H9 (cell line): Measurements from ENCODE around the gene SCAF4. TPM values are rescaled to one million over a fixed set of nuclear protein-coding genes. Genes with fewer than 3 reads are reported as not detected.

ENCODE experiments used
- DNase-seq: peaks from one replicate; pipeline ENCODE4 v3.0.0-alpha.2; 2017
- H2AFZ ChIP-seq: one replicate; pipeline ENCODE4 v1.6.1; 2013; ENCODE audit warnings: mild to moderate bottlenecking, low read length, control low read depth, moderate library complexity
- H2AK5ac ChIP-seq: 2 replicates; pipeline ENCODE4 v1.6.1; 2013; ENCODE audit warnings: low read length, control low read depth, mixed read lengths; ENCODE audit not compliant: insufficient read length
- H2BK120ac ChIP-seq: one replicate; pipeline ENCODE4 v1.6.1; 2013; ENCODE audit warnings: low read depth, mild to moderate bottlenecking, low read length, control low read depth, inconsistent platforms; ENCODE audit not compliant: poor library complexity, severe bottlenecking
- H2BK12ac ChIP-seq: 2 replicates; pipeline ENCODE4 v1.6.1; 2013; ENCODE audit warnings: low read length, control low read depth, mixed read lengths, low read depth; ENCODE audit not compliant: insufficient read length
- H2BK15ac ChIP-seq: 2 replicates; pipeline ENCODE4 v1.6.1; 2013; ENCODE audit warnings: low read depth, low read length, control low read depth
- H2BK20ac ChIP-seq: one replicate; pipeline ENCODE4 v1.6.1; 2013; ENCODE audit warnings: low read depth, mild to moderate bottlenecking, low read length, control low read depth, inconsistent platforms; ENCODE audit not compliant: poor library complexity, severe bottlenecking
- H2BK5ac ChIP-seq: 2 replicates; pipeline ENCODE4 v1.6.1; 2013; ENCODE audit warnings: low read length, control low read depth, mixed read lengths; ENCODE audit not compliant: insufficient read length
- H3K14ac ChIP-seq: 2 replicates; pipeline ENCODE4 v1.6.1; 2013; ENCODE audit warnings: low read length, control low read depth; ENCODE audit not compliant: insufficient read depth
- H3K18ac ChIP-seq: 2 replicates; pipeline ENCODE4 v1.6.1; 2013; ENCODE audit warnings: low read depth, mild to moderate bottlenecking, mixed read lengths, low read length, control low read depth; ENCODE audit not compliant: insufficient read length
- H3K23ac ChIP-seq: 2 replicates; pipeline ENCODE4 v1.6.1; 2013; ENCODE audit warnings: low read length, control low read depth, mixed read lengths, low read depth; ENCODE audit not compliant: insufficient read length
- H3K23me2 ChIP-seq: 2 replicates; pipeline ENCODE4 v1.6.1; 2013; ENCODE audit warnings: low read depth, mild to moderate bottlenecking, mixed read lengths, low read length, control low read depth; ENCODE audit not compliant: insufficient read length, poor library complexity, severe bottlenecking
- H3K27ac ChIP-seq: 2 replicates; pipeline ENCODE4 v1.5.1; 2013; ENCODE audit warnings: low read length, control low read depth, mixed read lengths, low read depth; ENCODE audit not compliant: insufficient read length
- H3K27me3 ChIP-seq: 2 replicates; pipeline ENCODE4 v1.6.1; 2013; ENCODE audit warnings: low read length, control low read depth, inconsistent platforms; ENCODE audit not compliant: insufficient read depth
- H3K4ac ChIP-seq: 2 replicates; pipeline ENCODE4 v1.6.1; 2013; ENCODE audit warnings: low read depth, mild to moderate bottlenecking, control low read depth, inconsistent platforms, low read length, moderate library complexity
- H3K4me1 ChIP-seq: 2 replicates; pipeline ENCODE4 v1.6.1; 2013; ENCODE audit warnings: low read length, control low read depth, inconsistent platforms; ENCODE audit not compliant: insufficient read depth
- H3K4me2 ChIP-seq: 2 replicates; pipeline ENCODE4 v1.6.1; 2013; ENCODE audit warnings: low read length, control low read depth, mixed read lengths; ENCODE audit not compliant: insufficient read length, insufficient read depth
- H3K56ac ChIP-seq: 2 replicates; pipeline ENCODE4 v1.6.1; 2013; ENCODE audit warnings: low read depth, mild to moderate bottlenecking, mixed read lengths, low read length, control low read depth; ENCODE audit not compliant: insufficient read length
- H3K79me1 ChIP-seq: 2 replicates; pipeline ENCODE4 v1.6.1; 2013; ENCODE audit warnings: low read depth, mild to moderate bottlenecking, moderate library complexity, low read length, control low read depth, inconsistent platforms; ENCODE audit not compliant: insufficient read depth, poor library complexity, severe bottlenecking
- H3K79me2 ChIP-seq: 2 replicates; pipeline ENCODE4 v1.6.1; 2013; ENCODE audit warnings: low read length, control low read depth, inconsistent platforms; ENCODE audit not compliant: insufficient read depth
- H3K9ac ChIP-seq: 2 replicates; pipeline ENCODE4 v1.6.1; 2013; ENCODE audit warnings: low read length, control low read depth, mixed read lengths; ENCODE audit not compliant: insufficient read length; ENCODE audit errors: extremely low read depth
- H3K9me3 ChIP-seq: one replicate; pipeline ENCODE4 v1.6.1; 2013; ENCODE audit warnings: low read depth, low read length, inconsistent platforms; ENCODE audit not compliant: control insufficient read depth
- H3T11ph ChIP-seq: one replicate; pipeline ENCODE4 v1.6.1; 2013; ENCODE audit warnings: mild to moderate bottlenecking, low read length, control low read depth, inconsistent platforms
- H4K20me1 ChIP-seq: one replicate; pipeline ENCODE4 v1.6.1; 2013; ENCODE audit not compliant: control insufficient read depth, insufficient read length, insufficient read depth
- H4K5ac ChIP-seq: 2 replicates; pipeline ENCODE4 v1.6.1; 2013; ENCODE audit warnings: low read depth, mild to moderate bottlenecking, mixed read lengths, low read length, control low read depth; ENCODE audit not compliant: insufficient read length
- H4K8ac ChIP-seq: replicated peaks from 2 replicates; pipeline ENCODE4 v1.6.1; 2013; ENCODE audit warnings: low read length, control low read depth, mixed read lengths, low read depth; ENCODE audit not compliant: insufficient read length
- H4K91ac ChIP-seq: 2 replicates; pipeline ENCODE4 v1.6.1; 2013; ENCODE audit warnings: low read depth, mild to moderate bottlenecking, moderate library complexity, mixed read lengths, low read length, control low read depth; ENCODE audit not compliant: insufficient read length
- H3K27ac Mint-ChIP-seq, 3 experiments: 2 replicates in 2 of 3; 3 replicates in 1 of 3; pipeline ENCODE4 v1.8.0; 2020 to 2021; ENCODE audit warnings: mixed read lengths in 3 of 3, mild to moderate bottlenecking in 1 of 3, moderate library complexity in 1 of 3
- H3K27me3 Mint-ChIP-seq: 2 replicates; pipeline ENCODE4 v1.8.0; 2021; ENCODE audit warnings: low read depth, mild to moderate bottlenecking, moderate library complexity, mixed read lengths
- H3K36me3 Mint-ChIP-seq, 3 experiments: 2 replicates in 2 of 3; 3 replicates in 1 of 3; pipeline ENCODE4 v1.8.0; 2020 to 2021; ENCODE audit warnings: low read depth in 3 of 3, mixed read lengths in 3 of 3; ENCODE audit not compliant: insufficient read depth in 1 of 3
- H3K4me1 Mint-ChIP-seq, 2 experiments: 2 replicates each; pipeline ENCODE4 v1.8.0; 2020; ENCODE audit warnings: mixed read lengths in 2 of 2
- H3K4me3 Mint-ChIP-seq, 2 experiments: 2 replicates in 1 of 2; 3 replicates in 1 of 2; pipeline ENCODE4 v1.8.0; 2020 to 2021; ENCODE audit warnings: mild to moderate bottlenecking in 2 of 2, mixed read lengths in 2 of 2, moderate library complexity in 1 of 2
- H3K9me3 Mint-ChIP-seq, 2 experiments: 2 replicates in 1 of 2; 3 replicates in 1 of 2; pipeline ENCODE4 v1.8.0; 2020; ENCODE audit warnings: mild to moderate bottlenecking in 2 of 2, mixed read lengths in 2 of 2, moderate library complexity in 1 of 2
- WGBS: extraction: QIAGEN DNeasy Blood & Tissue Kit; methylation state at CpG from one replicate; pipeline ENCODE4 v1.1.7; 2013; ENCODE audit warnings: missing lambda C conversion rate, low lambda C conversion rate, mixed read lengths; ENCODE audit not compliant: insufficient read length; ENCODE audit errors: extremely low coverage; 5-methylcytosine and 5-hydroxymethylcytosine counted together
- total RNA-seq: library from RNA; stranded (reverse); gene quantifications from 2 replicates; pipeline ENCODE4 v1.2.1, GENCODE V29; 2021
- TF ChIP-seq, protein P1 (sequence below): fragments of 200-600 bp; sonication (generic); conservative IDR thresholded peaks from 3 replicates; pipeline ENCODE4 v1.8.0; 2021; ENCODE audit warnings: antibody characterized with exemption, mild to moderate bottlenecking

Gene SCAF4
- total RNA-seq, 1 experiment from 2014 or later, result 76.8 TPM

DNA sequence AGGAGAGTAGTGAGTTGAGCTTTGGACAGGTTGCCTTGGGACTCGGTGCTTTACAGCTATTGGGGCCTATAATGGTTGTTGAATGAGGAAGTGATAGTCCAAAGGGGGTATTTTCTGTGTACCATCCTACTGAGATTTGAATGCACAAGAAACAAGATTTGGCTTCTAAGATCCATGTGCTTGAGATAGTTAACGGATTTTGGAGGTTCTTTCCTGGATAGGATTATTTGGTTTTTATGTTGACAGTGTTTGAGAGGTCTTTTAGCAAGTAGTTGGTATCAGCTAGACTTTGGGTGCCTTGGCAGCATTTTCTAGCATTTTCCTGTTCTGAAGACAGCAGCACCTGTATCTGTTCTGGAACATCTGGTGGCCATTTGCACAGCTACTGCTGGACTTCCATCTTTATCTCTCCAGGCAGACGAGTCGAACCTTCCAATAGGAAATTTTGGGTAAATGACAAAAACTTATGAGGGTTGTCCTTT lies 3.6 kb upstream of the SCAF4 start:
- Histone ChIP-seq H3K79me1 (no peaks in the 10 kb centered on the region), H3K18ac (no peak overlapping the region), H2AK5ac (no peak overlapping the region), H4K5ac (no peak overlapping the region), H2AFZ (no peak overlapping the region), H2BK12ac (no peak overlapping the region), H3K4me1 (no peaks in the 10 kb centered on the region; the same call in 1 of the 2 replicates), H3K9me3 (no peaks in the 10 kb centered on the region), H3K9ac (no peak overlapping the region), H3K27me3 (no peaks in the 10 kb centered on the region), H2BK120ac (no peak overlapping the region), H3K4me2 (no peak overlapping the region), H3K14ac (no peak overlapping the region), H3T11ph (no peak overlapping the region), H2BK20ac (no peak overlapping the region), H3K23ac (no peak overlapping the region), H3K79me2 (no peaks in the 10 kb centered on the region), H2BK5ac (no peak overlapping the region), H4K20me1 (no peaks in the 10 kb centered on the region), H3K23me2 (peaks cover 6% of the 10 kb centered on the region), H2BK15ac (no peak overlapping the region), H3K56ac (no peak overlapping the region), H3K4ac (no peak overlapping the region), H3K27ac (no peak overlapping the region), H4K91ac (no peak overlapping the region), H4K8ac (no peak overlapping the region)
- TF ChIP-seq, protein P1, sequence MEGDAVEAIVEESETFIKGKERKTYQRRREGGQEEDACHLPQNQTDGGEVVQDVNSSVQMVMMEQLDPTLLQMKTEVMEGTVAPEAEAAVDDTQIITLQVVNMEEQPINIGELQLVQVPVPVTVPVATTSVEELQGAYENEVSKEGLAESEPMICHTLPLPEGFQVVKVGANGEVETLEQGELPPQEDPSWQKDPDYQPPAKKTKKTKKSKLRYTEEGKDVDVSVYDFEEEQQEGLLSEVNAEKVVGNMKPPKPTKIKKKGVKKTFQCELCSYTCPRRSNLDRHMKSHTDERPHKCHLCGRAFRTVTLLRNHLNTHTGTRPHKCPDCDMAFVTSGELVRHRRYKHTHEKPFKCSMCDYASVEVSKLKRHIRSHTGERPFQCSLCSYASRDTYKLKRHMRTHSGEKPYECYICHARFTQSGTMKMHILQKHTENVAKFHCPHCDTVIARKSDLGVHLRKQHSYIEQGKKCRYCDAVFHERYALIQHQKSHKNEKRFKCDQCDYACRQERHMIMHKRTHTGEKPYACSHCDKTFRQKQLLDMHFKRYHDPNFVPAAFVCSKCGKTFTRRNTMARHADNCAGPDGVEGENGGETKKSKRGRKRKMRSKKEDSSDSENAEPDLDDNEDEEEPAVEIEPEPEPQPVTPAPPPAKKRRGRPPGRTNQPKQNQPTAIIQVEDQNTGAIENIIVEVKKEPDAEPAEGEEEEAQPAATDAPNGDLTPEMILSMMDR, result no peak
- Mint-ChIP-seq H3K4me1 (no peaks in the 10 kb centered on the region), H3K27me3 (peaks cover 4% of the 10 kb centered on the region), H3K36me3 (peaks cover 0 to 5% (median 0%) of the 10 kb centered on the region in 3 experiments; a peak in 1 of 7 replicates), H3K4me3 (no peak overlapping the region), H3K9me3 (peaks cover 0 to 2% of the 10 kb centered on the region in 2 experiments; a peak in 1 of 5 replicates), H3K27ac (no peak overlapping the region)
- WGBS, result no CpG with 5 or more reads among the region's 4 CpGs
- DNase-seq, result no peak
